B cell (primary cell): Measurements from ENCODE around the gene PAM.

ENCODE experiments used
- CTCF ChIP-seq: fragments of 200-600 bp; IDR thresholded peaks from one replicate; pipeline ENCODE4 v1.8.0; 2022; ENCODE audit warnings: antibody characterized with exemption, mild to moderate bottlenecking
- EZH2 ChIP-seq: IDR thresholded peaks from 2 replicates; pipeline ENCODE4 v1.6.1; 2012; ENCODE audit warnings: borderline replicate concordance, low read depth, mild to moderate bottlenecking, moderate library complexity, low read length; ENCODE audit not compliant: insufficient read depth, poor library complexity, severe bottlenecking

GRCh38 chr5:102749416-102750030 lies 5.6 kb upstream of the PAM start:
- TF ChIP-seq CTCF: no peak
- TF ChIP-seq EZH2: no peak
